ENCODE results near the gene RETREG3.

Gene RETREG3

DNA sequence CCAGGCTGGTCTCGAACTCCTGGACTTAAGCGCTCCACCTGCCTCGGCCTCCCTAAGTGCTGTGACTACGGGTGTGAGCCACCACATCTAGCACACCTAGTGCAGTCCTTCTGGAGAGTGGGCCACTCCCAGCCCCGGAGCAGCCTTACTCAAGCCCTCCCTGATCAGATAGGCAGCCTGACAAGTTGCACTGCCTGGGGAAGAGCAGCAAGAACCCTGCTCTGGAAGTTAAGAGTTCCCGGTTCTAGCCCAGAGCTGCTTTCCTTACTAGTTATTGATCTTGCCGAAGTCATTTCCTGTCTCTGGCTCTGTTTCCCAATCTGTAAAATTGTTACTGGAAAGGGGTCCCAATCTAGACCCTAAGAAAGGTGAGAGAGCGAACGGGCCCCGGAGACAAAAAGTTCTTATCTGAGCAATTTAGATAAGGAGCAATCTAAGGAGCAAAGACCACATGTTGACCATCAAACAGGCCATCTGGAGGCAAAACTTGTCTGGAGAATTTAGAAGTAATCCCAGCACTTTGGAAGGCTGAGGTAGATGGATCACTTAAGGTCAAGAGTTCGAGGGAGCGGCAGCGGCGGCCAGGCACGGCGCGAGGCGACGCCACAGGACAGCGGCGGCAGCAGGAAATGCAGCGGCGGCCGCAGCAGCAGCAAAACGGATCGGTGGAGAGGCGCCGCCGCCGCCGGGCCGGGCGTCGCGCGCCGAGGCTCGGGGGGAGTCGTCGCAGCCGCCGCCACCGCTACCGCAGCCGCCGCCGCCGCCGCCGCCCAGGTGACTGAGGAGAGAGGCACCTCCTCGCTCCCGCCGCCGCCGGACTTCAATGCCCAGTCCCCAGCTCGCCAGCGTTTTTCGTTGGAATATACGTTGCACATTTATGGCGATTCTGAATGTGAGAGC lies 77.5 kb downstream of the RETREG3 start:
- TF ChIP-seq, protein P1, sequence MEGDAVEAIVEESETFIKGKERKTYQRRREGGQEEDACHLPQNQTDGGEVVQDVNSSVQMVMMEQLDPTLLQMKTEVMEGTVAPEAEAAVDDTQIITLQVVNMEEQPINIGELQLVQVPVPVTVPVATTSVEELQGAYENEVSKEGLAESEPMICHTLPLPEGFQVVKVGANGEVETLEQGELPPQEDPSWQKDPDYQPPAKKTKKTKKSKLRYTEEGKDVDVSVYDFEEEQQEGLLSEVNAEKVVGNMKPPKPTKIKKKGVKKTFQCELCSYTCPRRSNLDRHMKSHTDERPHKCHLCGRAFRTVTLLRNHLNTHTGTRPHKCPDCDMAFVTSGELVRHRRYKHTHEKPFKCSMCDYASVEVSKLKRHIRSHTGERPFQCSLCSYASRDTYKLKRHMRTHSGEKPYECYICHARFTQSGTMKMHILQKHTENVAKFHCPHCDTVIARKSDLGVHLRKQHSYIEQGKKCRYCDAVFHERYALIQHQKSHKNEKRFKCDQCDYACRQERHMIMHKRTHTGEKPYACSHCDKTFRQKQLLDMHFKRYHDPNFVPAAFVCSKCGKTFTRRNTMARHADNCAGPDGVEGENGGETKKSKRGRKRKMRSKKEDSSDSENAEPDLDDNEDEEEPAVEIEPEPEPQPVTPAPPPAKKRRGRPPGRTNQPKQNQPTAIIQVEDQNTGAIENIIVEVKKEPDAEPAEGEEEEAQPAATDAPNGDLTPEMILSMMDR (IDR thresholded peaks at IDR 0.05) = peak; percentile 56
- Histone ChIP-seq H3K4me1 (ENCODE audit: control insufficient read depth in 1 of 2, insufficient read depth in 1 of 2, low read depth in 1 of 2, low read length in 1 of 2) (peaks cover 39 to 50% of the 10 kb centered on the region in 2 experiments), H3K27me3 (no peaks in the 10 kb centered on the region), H3K36me3 (no peaks in the 10 kb centered on the region), H3K27ac (peak overlapping the region; percentile 50), H3K4me3 (ENCODE audit: low read depth in 1 of 2, low read length in 1 of 2) (peak overlapping the region; percentile 53 to 59), H3K9me3 (no peaks in the 10 kb centered on the region)

DNA sequence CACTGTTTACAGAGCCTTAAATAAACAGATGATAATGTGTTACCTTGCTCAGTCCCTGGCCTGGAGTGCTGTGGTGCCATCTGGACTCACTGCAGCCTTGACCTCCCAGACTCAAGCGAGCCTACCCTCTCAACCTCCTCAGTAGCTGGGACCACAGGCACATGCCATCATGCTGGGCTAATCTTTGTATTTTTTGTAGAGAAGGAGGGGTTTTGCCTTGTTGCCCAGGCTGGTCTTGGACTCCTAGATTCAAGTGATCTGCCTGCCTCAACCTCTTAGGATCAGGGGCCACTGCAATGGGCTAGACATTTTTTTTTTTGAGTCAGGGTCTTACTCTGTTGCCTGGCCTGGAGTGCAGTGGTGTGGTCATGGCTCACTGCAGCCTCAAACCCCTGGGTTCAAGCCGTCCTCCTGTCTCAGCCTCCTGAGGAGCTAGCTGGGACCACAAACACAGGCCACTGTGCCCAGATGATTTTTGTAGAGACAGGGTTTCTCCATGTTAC lies 78.2 kb downstream of the RETREG3 start:
- Histone ChIP-seq H3K27me3 (no peaks in the 10 kb centered on the region), H3K4me3 (ENCODE audit: low read depth in 1 of 2, low read length in 1 of 2) (no peak overlapping the region), H3K27ac (no peak overlapping the region), H3K9me3 (no peaks in the 10 kb centered on the region), H3K4me1 (ENCODE audit: control insufficient read depth in 1 of 2, insufficient read depth in 1 of 2, low read depth in 1 of 2, low read length in 1 of 2) (peaks cover 37 to 48% of the 10 kb centered on the region in 2 experiments), H3K36me3 (no peaks in the 10 kb centered on the region)
- TF ChIP-seq, protein P1 (IDR thresholded peaks at IDR 0.05) = no peak
